Mesenteric fat pad (tissue), 1 donor: ENCODE data around the gene GSX1. TPM values are rescaled to one million over a fixed set of nuclear protein-coding genes. Genes with fewer than 3 reads are reported as not detected.
"Not testable (repeated sequence)": the region's sequence is repeated elsewhere in the genome, so short reads cannot be mapped to it uniquely, and the experiment has no call there.

ENCODE experiments used
- DNase-seq: peaks from one replicate; pipeline ENCODE4 v3.0.0-alpha.2; 2020; ENCODE audit warnings: low spot score
- long read RNA-seq: library from polyadenylated mRNA; unstranded; transcript quantifications from one replicate; pipeline ENCODE4 v2.0.0, GENCODE V29; 2020
- total RNA-seq: library from RNA; stranded (reverse); fragmentation: NEBNext Ultra II Directional; extraction: Animal tissue kit (Norgen Biotek cat#: 25700); gene quantifications from one replicate; pipeline ENCODE4 v1.2.1, GENCODE V29; 2021
- donor health status: DM: yes; HTN: yes; CAD: no.

Gene GSX1
- not detected for total RNA-seq
- long read RNA-seq: 0 reads

DNA sequence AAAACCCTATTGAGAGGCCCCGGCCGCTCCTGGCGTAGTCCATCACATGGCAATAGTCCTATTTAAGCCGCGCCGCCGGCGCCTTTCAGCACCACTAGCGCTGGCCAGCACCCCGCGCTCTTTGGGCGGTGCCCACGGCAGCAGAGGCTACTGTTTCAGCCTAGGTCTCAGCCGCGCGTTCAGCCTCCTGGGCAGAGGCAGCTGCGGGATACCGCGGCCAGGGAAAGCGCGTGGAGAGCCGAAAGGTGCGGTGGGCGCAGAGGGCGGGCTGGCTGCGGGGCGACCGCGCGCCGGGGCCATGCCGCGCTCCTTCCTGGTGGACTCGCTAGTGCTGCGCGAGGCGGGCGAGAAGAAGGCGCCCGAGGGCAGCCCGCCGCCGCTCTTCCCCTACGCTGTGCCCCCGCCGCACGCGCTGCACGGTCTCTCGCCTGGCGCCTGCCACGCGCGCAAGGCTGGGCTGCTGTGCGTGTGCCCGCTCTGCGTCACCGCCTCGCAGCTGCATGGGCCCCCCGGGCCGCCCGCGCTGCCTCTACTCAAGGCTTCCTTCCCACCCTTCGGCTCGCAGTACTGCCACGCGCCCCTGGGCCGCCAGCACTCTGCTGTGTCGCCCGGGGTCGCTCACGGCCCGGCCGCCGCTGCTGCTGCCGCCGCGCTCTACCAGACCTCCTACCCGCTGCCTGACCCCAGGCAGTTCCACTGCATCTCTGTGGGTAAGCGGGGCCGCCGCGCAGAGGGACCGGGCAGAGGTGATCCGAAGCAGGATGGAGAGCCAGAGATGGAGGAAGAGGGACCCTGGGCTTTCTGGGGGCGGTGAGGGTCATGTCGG lies at the start of gene GSX1:
TSS of gene GSX1 (plus strand) at position 91 of the 826 bp plus-strand sequence. CDS start at position 299, 208 bp downstream.
- DNase-seq: peak; percentile 89

DNA sequence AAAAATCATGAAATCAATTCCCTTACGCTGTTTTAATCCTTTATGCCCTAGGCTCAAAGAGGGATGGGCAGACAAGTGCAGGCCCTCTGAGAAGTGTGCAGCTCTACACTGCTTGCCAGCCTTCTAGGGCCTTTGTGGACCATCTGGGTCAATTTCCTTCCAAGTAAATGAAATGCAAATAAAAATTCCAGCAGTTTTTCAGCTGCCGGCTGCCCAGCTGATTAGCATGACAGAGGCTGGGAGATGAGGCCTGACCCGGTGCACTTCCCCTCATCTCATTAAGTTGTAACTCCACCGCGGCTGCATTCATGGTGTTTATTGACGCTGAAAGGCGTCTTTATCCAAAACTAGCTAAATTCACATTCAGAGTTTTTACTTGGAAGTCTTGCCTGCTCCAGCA lies 47.5 kb upstream of the GSX1 start:
- no peak for DNase-seq

DNA sequence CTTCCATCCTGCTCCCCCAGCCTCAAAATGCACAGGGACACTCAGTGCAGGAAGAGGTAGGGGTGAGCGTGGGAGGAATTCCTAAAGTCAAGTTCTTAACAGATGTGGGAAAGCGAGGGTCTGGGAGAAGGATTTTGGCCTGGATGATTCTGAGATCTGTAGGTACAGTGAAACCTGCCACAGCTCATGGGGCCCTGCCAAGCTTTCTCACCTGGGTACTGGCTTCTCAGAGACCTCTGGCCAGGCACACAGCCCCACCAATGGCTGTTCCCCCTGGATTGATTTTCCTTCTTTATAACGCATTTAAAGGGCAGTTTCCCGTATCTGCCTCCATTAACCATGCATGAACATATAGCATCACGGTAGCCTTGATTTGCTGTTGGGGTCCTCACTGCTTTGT lies 47.0 kb upstream of the GSX1 start:
- DNase-seq: no peak

DNA sequence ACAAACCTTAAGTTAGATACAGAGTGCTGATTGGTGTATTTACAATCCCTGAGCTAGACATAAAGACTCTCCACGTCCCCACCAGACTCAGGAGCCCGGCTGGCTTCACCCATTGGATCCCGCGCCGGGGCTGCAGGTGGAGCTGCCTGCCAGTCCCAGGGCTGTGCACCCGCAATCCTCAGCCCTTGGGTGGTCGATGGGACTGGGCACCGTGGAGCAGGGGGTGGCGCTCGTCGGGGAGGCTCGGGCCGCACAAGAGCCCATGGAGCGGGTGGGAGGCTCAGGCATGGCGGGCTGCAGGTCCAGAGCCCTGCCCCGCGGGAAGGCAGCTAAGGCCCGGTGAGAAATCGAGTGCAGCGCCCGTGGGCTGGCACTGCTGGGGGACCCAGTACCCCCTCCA lies 44.1 kb upstream of the GSX1 start:
- not testable (repeated sequence) for DNase-seq

DNA sequence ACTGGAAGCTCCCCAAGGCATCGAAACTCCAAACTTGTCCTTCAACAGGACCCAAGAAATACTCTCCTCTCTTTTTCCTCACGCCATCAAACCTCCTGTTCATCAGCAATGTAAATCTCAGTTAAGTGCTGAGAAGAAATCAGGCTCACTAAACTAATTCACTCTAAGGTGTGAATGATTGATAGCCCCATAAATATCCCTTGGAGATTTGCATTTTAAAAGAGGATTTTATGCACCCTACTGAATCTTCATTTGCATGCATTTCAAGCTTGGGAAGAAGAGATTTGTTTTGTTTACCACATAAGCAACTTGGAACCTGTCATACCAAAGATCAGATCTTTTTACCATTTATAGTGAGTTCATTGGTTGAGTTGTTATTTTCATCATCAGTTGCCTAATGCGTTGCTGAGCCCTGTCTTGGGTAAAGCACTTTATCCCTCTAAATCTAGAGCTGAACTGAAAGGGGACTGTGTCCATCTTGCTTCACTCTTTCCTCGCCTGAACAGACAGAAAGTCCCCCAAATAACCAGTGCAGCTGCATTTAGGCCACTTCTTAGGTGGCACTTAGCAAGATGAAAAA lies 40.2 kb upstream of the GSX1 start:
- no peak for DNase-seq

DNA sequence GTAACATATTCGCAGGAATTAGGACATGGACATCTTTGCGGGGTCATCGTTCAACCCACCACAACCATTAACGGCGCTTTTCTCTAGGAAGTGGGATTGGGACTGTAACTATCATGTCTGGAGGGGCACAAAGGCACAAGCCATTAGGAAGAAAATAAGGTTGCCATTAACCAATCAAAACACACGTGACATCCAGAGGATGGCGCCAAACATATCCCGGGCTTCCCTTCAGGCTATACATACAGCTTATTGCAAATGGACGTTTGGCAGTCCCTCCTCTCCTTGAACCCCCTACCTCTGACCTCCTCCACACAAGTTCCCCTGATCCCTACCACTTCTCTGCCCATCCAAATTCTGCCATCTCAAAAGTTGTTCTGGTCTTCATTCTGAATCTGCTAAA lies 26.6 kb upstream of the GSX1 start:
- DNase-seq: no peak

DNA sequence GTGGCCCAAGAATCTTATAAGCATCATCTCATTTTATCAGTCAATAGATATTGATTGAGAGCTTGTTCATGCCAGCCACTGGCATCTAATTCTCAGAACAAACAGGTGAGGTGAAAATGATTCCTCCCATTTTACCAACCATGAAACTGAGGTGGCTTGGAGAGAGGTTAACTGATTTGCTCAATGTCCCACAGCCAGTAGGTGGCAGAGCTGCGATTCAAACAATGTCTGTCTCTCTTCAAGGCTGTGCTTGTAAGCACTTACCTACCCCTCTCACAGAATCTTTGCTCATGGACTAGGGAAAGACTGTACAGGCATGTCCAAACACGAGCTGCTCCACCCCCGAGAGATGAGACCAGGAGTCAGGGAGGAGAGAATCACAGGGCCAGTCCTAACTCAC lies 21.5 kb upstream of the GSX1 start:
- no peak for DNase-seq

DNA sequence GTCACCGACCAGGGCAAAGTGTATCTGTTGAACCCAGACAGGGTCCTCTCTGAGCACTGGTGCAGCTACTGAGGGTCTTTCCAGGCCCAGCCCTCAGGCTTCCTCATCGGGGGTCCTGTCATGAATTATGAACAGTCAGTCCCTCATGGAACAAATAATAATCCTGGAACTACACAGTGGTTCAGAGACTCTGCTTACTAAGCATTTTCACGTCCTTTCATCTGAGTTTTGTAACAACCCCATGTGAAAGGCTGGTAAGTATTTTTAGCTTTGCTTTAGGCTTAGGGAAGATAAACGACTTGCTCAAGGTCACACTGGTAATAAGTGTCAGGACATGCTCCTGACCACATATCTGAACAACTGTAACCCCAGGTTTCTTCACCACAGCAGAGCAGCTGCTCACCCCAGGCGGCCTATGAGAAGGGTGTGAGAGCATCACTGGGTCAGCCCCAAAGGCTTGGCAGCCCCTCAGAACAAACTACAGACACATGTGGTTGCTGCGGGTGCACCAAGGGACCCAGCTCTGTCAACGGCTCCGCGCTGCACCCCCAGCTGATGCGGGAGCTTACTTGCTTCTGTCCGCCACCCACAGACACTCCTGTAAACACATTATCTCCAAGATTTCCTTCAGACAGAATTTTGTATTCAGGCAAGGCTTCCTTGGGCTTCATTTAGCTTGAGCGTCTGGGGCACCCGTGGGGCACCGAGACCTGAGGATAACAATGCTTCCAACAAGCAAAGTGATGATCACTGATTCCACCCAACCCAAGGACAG lies 19.4 kb upstream of the GSX1 start:
- DNase-seq: no peak

DNA sequence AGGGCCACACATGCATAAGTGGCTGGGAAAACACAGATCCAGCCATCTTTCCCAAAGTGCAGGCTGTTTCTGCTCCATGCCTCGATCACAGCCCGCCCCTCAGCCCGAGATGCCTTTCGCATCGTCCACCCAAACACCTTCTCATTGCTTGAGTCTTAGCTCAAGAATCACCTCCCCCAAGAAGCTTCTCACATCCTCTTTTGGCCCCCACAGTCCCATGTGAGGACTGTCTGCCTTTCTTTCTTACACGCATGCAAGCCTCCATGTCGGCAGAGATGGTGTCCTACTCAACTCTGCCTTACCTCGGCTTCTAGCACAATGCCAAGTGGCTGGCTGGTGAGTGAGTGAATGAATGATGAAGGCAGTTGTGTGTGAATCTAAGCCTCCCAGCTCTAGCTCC lies 18.1 kb upstream of the GSX1 start:
- DNase-seq: no peak

DNA sequence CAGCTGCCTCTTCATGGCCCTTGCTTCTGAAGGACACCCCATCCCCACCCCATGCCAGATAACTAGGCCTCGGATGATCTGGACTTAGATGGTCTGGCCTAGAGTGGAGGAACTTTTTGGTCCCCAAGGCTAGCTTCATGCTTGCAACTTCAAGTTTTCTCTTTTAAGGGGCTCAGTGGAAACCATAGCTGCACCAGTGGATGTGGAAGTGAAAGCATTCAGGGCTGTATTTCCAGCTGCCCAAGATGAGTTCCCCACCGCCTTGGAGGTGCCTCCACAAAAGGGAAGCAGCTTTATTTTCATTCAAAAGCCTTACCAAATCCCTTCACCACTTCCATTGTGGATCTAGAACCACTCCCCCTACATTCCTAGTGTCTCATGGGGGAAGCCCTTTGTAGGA lies 17.6 kb upstream of the GSX1 start:
- DNase-seq: no peak

DNA sequence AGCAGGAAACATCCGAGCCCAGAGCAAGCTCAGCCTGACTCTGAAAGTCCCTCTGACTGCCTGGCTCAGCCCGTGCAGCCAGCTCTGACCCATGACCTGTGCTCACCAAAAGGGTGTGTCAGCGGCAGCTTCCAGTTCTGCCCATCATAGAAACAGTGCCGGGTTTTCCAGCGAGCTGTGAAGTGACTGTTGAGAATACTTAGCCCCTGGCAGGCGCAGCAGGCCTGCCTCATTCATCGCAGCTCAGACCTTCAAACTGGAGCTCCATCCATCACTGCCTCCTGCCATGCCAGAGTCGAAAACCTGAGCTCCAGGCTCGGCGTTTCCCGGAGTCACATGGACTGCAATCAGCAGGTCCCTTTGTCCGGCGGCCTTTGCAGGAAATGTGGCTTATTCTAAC lies 16.3 kb upstream of the GSX1 start:
- no peak for DNase-seq

DNA sequence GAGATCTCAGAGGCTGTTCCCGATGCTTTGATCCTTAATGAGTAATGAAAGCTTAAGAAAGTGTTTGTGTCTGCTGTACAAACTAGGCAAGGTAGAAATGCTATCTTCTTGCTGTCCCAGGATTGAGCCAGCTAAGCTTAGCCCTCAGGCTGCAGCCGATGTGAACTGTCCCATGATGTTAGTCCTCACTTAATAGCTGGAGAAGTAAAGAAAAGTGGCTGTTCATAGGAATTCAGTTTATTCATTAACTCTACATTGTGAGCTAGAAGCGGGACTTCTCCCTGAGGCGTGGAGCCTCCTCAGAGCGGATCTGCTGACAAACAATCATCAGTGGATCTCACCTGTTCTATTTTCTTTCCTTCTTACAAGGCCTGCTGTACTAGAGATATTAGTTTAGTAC lies 10.1 kb upstream of the GSX1 start:
- DNase-seq: no peak

DNA sequence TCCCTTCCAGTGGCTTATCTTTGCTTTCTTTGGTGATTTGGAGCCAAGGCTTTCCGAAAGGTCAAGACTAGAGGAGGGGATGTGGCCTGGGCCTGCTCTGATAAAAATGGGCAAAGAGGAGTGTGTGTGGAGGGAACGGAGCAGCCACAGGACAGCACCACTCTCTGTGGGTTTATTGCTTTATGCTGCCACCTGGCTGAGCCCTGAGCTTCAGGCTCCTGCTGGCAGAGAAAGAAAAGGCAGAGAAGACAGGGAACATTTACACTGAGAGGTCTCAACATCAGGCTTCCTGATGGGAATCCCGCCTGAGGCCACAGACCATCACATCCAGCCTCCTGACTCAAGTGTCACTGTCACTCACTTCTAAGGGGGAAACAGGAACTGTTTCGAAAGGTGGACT lies 9.2 kb upstream of the GSX1 start:
- no peak for DNase-seq

DNA sequence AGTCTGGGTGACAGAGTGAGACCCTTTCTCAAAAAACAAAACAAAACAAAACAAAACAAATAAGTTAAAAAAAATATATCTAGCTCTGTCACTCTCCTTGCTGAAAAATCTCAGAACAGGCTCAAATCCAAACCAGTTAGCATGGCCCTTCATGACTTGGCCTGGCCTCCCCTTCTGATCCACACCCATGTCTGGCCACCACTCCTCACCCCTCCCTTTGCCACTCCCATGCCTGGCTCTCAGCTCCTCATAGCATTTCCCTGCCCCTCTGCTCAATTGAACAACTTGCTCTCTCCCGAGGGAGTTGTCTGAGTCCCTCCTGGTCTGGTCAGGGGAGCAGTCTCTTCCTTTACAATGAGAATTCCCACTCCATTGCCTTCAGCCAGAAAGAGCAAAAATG lies 4.0 kb upstream of the GSX1 start:
- peak; percentile 68 for DNase-seq

DNA sequence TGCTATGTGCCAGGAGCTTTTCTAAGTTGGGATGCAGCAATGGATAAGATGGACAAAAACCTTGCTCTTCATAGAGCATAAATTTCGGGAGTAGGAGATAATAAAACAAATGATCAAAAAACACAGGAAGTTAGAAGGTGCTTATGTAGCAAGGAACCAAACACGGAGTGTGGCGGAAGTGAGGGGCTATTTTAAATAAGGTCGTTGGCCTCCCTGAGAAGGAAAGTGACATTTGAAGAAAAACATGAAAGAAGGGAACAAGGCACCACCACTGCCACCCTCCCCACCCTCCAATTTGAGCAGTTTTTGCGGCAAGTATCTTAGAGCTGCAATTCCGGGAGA lies 3.2 kb upstream of the GSX1 start:
- no peak for DNase-seq

DNA sequence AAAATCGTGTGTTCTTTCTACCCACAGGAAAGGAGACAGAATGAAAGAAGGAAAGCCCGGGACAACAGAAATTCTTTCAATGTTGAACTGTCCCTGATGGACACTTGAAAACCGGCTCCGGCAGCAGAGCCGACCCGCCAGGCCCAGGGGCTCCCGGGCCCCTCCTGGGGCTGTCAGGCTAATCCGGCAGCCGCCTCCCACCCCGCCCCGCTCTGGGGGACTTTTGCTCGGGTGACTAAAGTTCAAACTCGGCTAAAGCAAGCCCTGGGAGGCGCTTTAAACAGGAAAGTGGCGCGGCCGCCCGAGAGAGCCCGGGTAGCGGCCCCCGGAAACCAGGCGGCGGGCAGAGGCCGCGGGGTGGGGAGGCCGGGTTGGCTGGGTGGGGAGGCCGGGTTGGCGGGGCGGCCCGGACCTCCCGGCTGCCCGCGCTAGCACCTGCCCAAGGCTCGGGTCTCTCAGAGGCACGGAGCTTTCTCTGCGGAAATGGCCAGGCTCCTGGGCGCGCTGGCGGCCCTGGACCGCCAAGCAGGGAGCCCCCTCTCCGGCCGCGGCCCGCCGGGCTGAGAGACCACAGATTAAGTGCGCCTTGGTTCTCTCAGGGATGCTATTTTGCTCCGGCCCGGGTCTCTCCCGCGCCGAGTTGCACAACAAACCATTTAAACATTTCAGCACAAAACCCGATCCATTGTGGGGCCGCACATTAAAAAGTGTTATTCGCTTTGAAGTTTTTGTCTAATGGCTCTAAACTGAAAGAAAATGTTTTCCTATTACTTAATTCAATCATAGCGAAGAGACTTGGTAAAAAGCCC lies 2.6 kb upstream of the GSX1 start:
- DNase-seq: peak; percentile 65

DNA sequence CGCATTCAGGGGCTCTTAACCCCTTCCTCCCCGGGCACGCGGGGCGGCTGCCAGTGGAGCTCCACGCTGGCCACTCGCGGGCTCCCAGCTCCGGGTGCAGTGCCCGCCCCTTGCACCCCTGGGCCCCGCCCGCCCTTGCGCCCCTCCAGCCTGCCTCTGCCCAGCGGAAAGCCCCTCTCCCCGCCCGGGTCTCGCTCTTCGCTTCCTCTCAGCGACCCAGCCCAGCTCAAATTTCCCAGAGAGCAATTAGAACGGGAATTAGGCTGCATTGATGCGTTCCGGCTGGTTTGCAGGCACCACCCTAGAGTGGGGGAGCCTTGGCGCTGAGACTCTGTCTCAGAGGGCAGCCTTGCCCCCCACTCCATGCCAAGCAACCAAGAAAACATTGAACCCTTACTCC lies 1.8 kb upstream of the GSX1 start:
- DNase-seq: peak; percentile 77

DNA sequence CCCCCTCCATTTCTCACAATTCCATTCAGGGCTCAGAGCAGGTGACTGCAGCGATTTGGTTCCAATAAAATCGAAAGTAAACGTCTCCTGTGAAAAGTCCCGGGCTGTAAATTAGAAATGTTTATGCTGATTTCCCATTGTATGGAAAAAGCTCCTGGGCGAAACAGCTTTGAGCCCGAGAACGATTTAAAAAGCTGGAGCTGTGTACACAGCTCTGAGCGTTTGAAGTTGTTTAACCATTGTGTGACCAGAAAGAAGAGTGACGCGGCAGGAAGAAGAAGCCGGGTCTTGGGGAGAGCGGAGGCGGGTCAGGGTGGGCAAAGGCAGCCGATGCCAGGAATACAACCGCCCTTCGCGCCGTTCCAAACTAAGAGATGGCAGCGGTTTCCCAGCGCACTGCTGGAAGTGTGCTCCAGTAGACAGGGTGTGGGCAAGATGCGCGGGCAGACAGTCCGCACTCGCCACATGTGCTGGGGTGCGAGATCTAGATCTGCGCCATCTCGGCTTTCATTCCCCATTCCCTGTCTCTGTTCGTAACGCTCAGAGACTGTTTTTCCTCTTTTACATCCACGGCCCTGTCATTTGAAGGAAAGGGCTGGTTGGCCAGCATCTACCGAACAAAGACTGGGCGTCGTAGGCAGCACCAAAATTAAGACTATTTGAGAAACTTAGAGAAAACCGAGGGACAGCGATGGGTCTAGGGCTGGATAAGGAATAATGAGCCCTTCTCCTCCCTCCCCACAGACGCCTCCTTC lies 960 bp upstream of the GSX1 start:
- peak; percentile 51 for DNase-seq

DNA sequence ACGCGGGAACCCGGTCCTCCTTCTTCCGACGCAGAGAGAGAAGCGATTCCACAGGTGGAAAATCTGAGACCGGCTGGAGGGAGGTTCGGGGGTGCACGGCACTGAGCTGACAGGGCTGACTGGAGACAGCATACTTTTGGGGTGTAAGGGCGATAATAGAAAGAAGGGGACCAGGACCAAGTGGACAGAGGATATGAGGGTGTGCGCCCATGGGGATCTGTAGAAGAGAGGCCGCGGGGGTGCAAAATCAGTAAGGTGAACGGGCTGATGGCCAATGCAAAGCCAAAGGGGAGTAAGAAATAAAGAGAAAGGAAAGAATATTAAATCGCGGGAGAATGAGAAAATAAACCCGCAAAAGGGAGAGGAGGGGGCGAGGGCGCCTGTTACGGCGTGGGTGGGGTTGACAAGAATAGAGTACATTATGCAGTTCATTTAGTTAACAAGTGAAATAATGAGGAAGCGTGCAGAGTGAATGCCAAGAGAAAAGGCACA lies 336 bp upstream of the GSX1 start:
- peak; percentile 30 for DNase-seq

DNA sequence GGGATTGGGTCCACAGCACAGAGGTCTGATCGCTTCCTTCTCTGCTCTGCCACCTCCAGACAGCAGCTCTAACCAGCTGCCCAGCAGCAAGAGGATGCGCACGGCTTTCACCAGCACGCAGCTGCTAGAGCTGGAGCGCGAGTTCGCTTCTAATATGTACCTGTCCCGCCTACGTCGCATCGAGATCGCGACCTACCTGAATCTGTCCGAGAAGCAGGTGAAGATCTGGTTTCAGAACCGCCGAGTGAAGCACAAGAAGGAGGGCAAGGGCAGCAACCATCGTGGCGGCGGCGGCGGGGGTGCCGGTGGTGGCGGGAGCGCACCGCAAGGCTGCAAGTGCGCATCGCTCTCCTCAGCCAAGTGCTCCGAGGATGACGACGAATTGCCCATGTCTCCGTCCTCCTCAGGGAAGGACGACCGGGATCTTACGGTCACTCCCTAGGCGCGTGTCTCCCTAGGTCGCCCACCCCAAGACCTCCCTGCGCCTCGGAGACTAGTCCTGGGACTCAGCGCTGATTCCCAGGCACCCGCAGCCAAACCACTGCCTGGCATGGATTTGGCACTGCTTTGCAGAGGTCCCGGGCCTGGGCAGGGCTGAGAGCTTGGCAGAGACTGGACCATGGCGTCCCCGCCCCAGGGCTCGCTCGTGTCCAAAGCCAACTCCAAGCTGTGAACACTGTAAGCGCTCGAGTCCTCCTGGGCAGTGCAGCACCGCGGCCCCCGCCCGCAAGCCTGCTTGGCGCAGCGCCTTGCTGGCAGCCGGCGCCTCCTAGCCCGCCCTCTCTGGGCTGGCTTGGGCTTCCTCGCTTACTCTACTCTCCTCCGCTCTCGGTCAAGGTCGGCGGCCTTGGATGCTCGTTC lies 1.5 kb downstream of the GSX1 start:
- peak; percentile 83 for DNase-seq
